Stimulated activated CD4-positive, alpha-beta T cell treated with anti-CD3 and anti-CD28 coated beads, Interleukin-2, amount 100 ng/mL, for 24 hours (primary cell): Measurements from ENCODE around the gene DNAJC27.
A peak's percentile ranks its signal among the peaks of the same experiment; 100 is the strongest.

ENCODE experiments used
- DNase-seq, 2 donors: peaks; one replicate each; pipeline ENCODE4 v3.0.0-alpha.2; 2020

Gene DNAJC27

GRCh38 chr2:24923106-24923505 lies 48.6 kb downstream of the DNAJC27 start:
- no peak for DNase-seq

DNA sequence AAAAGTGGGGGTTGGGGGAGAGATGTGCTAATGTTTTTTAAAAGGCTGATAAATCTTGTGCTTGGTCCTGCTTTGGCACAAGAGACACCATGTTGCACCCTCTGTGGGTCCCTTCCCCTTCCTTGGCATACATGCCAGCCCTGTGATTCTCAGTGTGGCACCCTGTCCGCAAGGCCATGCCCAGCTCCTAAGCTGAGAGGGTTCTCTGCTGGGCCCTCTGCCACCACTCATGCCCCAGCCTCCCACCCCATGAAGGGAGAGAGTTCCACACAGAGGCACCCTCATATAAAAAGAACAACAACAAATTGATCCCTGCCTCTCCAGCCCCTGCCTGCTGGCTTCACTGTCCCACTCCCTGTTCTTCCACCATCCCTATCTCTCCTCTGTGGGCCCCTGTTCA lies 49.2 kb downstream of the DNAJC27 start:
- DNase-seq: no peak

DNA sequence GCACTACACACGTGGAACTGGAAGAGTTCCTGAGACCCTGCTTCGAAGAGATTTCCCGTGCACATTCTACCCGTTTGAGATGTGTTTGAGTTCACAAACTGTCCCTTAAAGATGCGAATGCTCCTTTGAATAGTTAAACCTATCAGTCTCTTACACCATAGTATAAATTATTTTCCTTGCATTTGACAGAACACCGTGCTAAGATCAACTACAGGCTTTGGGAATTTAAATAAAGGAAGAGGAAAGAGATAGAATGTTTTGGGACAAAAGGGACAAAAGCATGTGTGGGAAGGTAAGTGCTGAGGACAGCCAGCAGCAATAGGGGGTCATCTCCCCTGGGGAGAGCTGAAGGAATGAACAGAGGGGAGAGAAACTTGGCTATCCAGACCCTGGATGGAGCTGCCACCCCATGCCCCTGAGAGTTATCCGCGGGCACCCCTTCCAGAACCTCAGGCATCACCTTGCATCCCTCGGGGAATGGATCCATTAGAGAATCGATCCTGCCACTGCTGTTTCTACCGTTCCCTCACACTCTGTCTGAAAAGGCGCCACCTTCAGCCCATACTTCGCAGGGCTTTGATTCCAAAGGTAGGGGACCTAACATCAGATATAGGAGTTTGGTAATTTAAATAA lies 50.8 kb downstream of the DNAJC27 start:
- DNase-seq: peak in 1 of 2 donors; percentile 39

DNA sequence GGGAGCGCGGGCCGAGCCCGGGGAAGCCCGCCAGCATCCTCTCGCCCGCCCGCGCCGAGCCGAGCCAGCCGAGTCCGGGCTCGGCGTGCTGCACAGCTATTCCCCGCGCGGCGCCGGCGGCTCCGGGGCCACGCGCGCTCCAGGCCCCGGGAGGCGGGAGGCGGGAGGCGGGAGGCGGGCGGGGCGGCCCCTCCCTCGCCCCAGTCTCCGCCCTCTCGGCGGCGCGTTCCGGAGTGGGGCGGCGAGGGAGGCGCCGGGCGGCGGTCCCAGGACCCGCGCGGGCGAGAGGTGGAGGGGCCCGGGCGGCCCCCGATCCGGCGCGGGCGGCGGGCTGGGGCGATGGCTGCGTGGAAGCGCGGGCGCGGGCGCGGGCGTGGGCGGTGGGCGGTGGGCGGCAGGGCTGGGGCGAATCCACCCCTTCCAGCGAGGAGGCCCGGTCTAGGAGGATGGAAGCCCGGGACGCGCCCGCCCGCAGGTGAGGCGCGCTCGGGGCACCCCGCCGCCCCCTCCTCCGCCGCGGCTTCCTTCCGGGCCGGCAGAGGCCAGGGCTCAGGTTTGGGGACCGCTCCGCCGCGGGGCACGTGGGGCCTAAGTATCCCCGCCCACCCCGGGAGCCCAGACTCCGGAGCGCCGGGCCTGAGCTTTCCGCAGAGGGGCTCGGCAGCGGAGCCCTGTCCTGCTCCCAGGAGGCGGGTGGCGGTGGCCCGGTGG lies 51.5 kb downstream of the DNAJC27 start, which contains the start of gene ADCY3:
ADCY3 (minus strand) TSS at position 140 of the 711 bp plus-strand sequence. CDS start 1,250 bp downstream, outside the sequence.
- peak; percentile 68 to 78 for DNase-seq

GRCh38 chr2:24919506-24920097 lies 52.2 kb downstream of the DNAJC27 start:
- DNase-seq: peak; percentile 38 to 60

DNA sequence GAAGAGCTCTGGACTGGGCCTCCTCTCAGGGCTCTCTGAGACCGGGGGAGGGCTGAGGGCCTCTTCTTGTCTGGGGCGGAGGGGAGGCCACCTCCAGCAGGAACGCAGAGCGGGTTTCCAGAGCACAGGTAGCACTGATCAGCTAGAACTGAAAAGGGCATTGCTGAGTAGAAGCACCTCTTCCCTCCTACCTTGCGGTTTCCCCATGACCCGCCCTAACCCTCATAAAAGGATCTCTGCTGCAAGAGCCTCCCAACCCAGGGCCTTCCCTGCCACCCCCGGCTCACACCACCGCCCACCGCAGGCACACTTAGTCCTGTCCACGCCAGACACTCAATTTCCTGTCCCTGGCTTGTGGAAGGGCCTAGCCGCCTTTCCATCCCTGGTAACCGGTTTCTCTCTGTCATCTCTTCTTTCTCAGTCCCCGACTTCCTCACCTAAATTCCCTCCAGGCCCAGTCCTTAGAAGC lies 52.7 kb downstream of the DNAJC27 start:
- peak; percentile 53 to 71 for DNase-seq

GRCh38 chr2:24918326-24919036 lies 53.3 kb downstream of the DNAJC27 start:
- DNase-seq: no peak

GRCh38 chr2:24917731-24918325 lies 53.9 kb downstream of the DNAJC27 start:
- no peak for DNase-seq

GRCh38 chr2:24917086-24917485 lies 54.7 kb downstream of the DNAJC27 start:
- peak in 1 of 2 donors; percentile 22 for DNase-seq

- DNase-seq: no peak
Observed at GRCh38 chr2:24915796-24916195, 56.0 kb downstream of the DNAJC27 start.

GRCh38 chr2:24915175-24915574 lies 56.6 kb downstream of the DNAJC27 start:
- no peak for DNase-seq

DNA sequence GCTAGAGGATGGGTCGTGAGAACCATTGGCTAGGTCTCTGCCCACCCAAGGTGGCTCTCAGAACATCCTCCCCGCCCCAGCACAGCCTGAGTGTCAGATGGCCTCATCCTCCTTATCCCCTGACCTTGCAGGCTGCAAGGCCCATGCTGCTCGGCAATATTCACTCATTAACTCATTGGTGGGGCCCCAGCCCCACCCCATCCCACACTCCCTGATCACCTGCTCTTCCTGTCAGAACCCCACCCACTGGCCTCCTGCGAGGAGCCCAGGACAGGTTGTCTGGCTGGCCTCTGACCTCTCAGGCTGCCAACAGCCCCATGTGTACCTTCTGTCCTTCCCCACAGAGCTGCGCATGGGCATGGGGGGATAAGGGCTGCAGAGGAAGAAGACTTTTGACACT lies 57.0 kb downstream of the DNAJC27 start:
- DNase-seq: no peak

- no peak for DNase-seq
Observed at GRCh38 chr2:24913911-24914310, 57.8 kb downstream of the DNAJC27 start.

- DNase-seq: no peak
Observed at GRCh38 chr2:24912986-24913385, 58.8 kb downstream of the DNAJC27 start.

- DNase-seq: no peak
Observed at GRCh38 chr2:24912523-24912922, 59.2 kb downstream of the DNAJC27 start.

DNA sequence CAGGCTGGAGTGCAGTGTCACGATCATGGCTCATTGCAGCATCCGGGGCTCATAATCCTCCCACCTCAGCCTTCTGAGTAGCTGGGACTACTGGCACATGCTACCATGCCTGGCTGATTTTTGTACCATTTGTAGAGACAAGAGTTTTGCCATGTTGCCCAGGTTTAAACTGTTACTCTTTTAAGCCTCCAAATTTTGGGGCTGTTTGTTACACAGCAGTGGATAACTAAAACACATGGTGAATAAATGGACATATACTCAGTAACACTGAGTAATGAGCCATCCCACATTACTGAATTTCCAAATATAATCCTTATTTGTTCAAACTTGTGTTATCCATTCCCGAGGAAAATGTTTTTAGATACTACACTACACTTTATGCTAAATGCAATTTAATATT lies 61.5 kb downstream of the DNAJC27 start:
- no peak for DNase-seq

- no peak for DNase-seq
Observed at GRCh38 chr2:24909555-24910177, 62.1 kb downstream of the DNAJC27 start.

DNA sequence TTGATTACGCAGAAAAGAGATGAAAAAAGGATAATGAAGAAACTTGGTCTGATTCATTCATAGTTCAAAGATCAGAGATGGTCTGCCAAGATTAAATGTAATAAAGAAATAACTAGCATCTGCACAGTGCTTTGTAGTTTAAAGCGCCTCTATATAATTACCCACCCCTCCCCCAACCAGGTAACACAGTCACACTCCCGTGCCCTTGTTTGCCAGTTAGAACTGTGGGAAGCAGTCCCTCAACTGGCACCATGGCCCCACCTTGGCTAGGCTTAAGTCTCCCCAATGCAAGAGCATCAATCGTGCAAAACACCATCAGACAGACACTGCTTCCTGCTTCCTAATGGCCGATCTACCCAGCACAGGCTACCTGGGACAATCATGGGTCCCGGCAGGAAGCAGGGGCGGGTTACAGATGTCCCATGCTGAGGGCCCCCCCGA lies 63.3 kb downstream of the DNAJC27 start:
- no peak for DNase-seq

DNA sequence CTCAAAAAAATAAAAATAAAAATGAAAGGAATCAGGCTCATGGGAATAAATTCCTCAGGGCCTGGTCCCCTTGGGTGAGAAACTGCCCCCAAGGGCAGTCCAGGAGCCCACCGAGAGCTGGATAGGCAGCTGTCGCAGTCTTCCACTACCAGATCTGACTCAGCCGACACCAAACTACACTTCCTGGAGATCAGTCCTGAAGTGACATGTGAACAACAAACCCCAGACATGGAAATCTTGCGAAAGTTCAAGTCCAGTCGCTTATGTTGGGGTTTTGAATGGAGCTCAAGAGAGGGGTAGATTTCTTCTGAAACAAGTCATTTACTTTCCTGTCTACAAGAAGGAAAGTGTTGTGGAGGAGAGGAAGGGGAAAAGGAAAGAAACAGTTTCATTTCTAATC lies 64.6 kb downstream of the DNAJC27 start:
- no peak for DNase-seq

DNA sequence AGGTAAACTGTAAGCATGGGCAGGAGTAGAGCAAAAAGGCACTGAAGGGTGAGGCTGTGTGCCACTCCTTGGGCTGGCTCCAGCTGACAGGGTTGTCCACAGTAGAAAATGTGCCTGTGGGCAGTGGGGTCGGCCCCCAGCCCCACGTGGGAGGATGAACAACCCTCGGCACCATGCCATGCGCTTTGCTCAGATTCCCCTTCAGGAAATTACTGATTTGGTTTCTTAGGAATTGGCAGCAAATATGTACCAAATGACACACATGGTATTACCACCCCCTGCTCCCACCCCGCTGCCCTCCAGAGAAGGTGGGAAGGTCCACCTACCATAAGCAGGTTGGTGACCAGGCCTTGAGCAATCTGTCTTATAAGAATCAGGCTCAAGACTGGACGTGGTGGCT lies 65.3 kb downstream of the DNAJC27 start:
- no peak for DNase-seq

- no peak for DNase-seq
Observed at GRCh38 chr2:24903161-24904103, 68.3 kb downstream of the DNAJC27 start.
